ENCODE data around the gene ARHGAP15. TPM values are rescaled to one million over a fixed set of nuclear protein-coding genes. Genes with fewer than 3 reads are reported as not detected.

Gene ARHGAP15
- total RNA-seq, 1 donor from 2014 or later: not detected

DNA sequence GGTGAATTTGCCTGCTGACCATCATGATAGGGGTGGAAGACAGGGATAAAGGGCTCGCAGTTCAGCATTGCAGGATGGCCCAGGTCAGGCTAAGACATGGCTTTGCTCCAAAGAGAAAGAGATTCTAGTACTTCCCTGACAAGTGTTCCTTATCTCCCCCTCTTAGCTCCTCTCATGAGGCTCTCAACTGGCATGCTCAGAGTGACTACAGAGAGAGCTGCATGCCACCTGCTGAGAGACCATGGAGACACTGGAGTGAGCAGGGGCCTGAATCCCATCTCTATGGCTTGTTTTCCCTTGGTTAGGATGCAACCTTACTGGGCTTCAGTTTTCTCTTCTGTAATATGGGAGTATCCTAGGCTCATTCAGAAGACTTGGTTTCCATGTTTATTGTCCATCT, 94.3 kb downstream of the ARHGAP15 start:
- DNase-seq (ENCODE audit: low read depth, low spot score): no peak

DNA sequence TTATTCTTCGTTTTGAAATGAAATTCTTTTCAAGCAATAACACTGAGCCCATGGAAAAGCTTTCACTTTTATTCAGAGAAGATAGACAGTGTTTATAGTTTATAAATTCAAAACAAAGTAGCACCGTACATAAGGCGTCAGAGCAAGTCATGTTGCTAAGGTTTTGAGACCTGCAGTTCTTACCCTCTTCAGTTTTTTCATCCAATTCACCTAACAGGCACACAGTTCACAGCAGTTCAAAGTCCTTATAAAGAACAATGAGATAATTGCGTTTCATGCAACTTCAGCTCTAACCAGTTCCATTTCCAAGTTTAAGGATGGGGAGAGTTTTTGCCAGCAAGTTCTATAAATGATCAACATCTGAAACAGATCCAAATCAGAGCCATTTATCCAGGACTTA, 96.7 kb downstream of the ARHGAP15 start:
- DNase-seq (ENCODE audit: low read depth, low spot score): no peak

DNA sequence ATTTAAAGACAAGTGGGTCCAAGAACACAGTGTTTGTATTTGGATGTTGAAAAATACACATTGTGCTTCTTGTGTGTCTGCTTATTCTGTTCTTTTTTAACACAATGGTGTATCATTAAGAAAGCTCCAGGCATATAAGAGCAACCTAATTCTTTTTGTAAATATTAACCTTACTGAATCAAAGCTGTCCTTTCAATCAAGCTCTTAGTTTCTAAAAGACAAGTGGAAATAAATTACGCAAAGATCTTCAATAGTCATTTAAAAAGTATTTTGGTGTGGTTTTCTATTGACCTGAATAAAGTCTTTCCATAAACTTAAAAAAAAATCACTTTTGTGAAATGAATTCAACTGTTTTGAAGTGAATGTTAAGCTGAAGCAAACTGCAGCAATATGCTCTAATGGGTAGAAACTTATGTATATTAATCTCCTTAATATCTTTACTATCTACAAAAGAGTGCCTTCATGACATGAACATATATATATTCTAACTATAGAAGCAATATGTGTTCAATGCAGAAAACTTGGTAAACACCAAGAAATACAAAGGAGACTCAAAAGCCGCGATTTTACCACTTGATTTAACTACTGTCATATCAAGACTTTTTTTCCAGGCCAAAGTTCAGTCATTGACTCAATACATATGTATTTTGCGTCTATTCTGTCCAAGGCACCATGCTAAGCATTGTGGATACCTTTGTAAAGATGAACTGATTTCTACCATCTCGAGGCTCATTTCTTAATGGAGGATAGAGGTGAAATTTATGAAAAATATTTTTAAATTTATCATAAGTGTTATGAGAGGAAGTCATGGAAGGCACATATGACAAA, 97.7 kb downstream of the ARHGAP15 start:
- DNase-seq (ENCODE audit: low read depth, low spot score): no peak

DNA sequence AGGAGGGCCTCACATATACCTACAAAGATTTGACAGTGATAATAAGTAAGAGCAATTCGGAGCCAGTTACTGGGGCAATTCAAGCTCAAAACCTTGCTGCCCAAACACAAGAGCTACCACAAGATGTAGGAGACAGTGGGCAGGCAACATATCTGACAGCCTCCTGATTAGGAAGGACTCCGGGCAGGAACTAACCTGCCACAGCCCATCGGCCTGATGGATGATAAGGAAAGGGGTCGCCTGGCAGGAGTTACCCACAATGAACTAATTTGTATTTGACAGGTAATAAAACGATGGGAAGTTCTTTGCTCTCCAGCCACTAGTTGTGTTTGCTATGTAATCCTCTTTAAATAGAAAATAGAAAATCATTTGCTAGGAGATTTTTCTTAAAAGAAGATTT, 100.2 kb downstream of the ARHGAP15 start:
- DNase-seq (ENCODE audit: low read depth, low spot score): no peak

DNA sequence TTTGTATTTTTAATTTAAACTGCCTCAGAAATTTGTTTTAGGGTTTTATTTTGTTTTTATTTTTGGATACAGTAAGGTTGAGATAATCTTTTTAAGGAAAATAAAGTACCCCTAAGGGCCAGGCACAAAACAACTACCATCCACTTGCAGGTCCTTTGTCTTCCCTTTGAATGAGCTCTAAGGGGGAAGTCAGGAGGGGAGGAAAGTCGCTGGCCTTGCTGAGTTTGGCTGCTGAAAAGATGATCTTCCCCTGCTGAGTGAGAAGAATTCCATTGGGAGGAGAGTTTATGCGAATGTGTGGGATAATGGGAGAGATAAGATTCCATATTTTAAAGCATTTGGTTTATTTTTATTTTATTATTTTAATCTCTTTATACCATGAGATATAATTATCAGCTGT, 100.7 kb downstream of the ARHGAP15 start:
- DNase-seq (ENCODE audit: low read depth, low spot score): no peak

DNA sequence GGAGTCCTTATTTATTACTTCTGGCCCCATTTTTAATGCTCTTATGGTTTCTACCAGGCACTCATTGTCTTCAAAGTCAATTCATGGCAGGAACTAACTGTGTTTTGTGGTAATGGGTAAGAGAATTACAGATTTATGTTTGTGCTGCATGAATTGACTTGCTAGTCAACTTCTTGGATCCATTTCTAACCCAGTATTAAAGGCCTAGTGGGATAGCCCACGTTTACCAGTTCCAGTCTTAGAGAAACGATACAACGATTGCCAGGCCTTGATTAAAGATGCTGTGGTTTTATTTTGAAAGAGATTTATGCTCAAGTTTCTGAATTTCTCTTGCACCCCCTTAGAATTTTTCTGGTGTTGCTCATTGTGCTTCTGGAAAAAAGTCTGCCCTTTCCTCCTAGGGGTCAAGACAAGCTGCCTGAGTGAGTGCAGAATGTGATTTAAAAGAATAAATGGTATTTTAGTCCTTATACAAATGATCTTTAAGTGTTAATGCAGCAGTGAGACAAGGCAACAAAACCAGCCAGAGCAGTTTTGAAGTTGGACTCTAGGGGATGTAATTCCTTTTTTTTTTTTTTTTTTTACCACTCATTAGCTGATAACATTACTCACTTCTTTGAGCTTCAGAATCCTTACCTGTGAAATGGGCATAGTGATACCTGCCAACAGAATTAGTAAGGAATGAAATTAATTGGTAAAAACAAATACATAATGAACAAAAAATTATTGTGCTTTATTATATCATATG, 101.5 kb downstream of the ARHGAP15 start:
- DNase-seq (ENCODE audit: low read depth, low spot score): no peak

DNA sequence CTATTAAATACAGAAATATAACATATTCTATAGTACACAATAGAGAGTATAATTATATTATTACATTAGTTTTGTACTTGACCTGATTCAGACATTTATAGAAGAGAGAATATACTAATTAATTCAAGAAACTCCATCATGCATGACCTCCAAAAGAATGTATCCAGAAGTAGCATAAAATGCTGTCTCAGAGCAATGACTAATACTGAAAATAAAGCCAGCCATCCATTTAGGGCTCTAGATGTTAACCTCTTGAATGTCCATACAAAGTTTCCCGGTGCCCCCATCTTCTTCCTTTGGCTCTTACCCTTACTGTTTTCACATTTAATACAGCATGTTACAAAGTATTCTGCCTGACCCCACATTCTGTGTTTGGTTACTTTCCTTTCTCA, 102.0 kb downstream of the ARHGAP15 start:
- no peak for DNase-seq (ENCODE audit: low read depth, low spot score)

DNA sequence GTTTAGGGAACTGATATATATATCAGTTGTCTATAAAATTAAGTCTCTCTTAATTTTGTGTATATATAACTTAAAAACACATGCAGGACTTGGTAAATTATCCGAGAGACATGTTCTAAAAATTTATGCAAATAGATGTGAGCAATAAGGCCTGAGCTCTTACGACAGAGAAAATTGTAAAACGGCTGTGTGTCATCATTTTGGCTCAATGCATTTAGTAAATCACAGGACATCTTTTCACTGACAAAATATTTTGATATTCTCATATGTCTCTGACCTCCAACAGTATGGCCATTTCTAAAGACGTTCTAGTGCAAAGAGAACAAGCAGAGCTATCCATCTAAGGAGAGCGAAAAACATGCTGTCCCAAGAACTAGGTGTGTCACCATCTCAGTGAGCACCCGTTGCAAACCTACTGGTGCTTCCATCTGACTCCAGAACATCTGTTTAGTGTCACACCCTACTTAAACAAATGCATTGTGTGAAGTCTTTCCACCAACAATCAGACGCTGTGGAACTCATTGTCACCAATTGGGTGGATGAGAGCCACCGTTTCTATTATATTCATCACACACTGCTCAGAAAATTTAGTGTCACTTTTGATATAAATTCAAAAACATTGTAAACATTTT, 108.0 kb downstream of the ARHGAP15 start:
- no peak for DNase-seq (ENCODE audit: low read depth, low spot score)

DNA sequence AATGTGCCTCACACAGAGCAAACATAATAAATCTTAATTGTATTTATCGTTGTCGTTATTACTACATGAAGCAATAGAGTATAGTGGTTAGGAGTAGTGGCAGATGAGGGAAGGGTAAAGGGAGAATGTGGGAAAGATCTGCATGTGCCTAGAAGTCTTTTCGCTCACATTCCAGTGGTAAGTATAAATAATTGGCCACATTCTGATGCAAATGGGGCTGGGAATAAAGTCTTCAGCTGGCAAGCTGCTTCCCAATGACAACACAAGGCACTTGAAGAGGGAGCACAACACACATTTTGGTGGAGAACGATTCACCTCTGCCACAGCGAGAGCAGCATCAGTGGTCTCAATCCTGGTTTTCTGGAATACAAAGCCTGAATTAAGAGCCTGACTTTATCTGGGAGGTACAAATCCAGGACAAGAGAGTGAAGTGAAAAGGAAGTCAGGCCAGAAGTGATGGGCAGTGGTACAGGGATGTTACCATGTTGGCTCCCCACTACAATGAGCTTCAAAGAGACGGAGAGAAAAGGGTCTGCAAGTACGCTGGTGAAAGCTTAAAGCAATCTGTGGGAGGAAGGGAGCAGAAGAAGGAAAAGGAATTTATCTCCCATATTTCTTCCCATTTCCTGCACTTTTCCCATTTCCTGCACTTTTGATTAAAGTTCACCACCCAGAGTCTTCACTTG, 112.3 kb downstream of the ARHGAP15 start:
- DNase-seq (ENCODE audit: low read depth, low spot score): no peak

DNA sequence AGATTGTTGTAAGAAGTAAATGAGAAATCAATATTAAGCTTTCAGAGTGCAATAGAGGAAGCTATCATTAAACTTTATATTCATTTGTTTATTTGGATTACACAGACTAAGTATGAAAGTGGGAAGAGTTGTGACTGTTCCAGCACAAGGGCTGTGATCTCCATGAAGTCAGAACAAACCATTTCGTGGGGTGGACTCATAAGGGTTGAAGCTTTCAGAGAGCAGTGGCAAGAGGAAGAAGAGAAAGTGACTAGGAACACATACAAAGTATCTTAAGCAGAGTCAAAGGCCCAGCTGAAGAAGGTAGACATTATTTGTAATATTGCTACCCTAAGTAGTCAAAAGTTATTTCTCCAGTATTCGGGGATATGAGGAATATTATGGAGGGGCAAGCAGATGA, 117.0 kb downstream of the ARHGAP15 start:
- no peak for DNase-seq (ENCODE audit: low read depth, low spot score)

DNA sequence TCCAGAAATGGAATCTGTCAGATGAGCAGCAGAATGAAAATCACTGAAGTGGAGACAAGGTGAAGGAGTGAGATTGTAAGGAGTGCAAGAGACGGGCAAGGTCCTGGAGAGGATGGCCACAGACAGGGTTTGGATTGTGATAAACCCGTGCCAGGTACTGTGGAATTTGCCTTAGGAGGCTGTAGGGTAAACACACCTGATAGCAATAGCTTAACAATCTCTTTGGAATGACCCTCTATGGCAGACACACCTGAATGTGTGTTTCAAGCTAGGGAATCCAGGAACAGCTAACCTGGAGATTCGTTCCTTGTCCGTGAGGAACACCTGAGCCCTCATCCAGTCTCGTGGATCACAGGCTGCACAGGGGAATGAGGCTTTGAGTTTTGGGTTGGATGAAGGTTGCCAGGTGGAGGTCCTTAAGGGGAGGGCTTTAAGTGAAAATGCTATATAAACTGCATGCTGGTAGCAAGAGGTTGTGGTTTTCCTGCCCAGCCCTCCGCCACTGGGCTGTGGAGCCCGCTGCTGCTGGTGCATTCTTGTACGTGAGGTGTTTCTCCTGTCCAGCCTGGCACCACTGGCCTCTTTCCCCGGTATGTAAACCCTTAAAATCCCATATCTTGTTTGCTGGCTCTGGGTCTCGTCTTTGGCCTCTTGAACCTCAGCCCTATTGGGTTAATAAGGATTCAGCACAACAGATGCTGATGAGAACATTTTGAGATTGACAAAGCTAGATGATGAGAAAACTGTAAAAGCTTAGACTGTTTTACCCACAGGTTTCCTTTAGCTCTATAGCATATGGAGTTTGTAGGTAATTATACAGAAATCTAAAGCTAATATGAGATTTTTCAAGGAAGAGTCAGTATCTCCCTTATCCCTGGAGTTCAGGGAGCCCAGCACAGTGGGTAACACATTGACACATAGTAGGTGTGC, 117.9 kb downstream of the ARHGAP15 start:
- DNase-seq (ENCODE audit: low read depth, low spot score): no peak

DNA sequence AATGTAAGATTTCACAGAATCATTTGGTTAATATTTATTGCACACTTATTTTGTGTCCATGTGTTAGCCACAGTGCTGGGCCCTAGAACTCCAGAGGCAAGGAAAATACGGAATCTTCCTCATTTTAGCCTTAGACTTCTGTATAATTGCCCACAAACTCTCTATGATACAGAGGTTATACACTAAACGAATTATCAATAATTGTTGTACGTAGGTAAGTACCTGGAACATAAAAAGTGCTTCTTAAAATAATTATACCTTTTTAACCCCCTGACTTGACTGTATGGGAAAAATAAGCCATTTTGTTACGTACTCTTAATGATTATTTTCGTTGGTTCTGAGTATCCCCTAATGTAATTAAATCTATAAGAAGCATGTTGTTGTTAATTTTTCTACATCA, 119.4 kb downstream of the ARHGAP15 start:
- no peak for DNase-seq (ENCODE audit: low read depth, low spot score)

DNA sequence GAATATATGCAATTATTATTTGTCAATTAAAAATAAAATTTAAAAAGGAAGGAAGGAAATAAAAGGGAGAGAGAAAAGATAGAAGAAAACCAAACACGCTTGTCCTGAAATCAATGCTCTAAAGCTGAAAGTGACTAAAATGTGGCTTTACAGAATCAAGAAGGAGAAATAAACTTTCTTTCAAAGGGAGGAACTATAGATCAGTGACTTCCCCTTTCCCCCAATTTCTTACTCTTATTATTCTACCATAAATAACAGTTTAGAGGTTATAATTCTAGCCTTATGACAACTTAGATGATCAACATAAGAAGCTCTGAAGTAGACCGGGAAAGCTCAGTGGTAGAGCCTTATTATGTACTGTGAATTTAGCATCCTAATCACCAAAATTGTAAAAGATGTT, 122.5 kb downstream of the ARHGAP15 start:
- DNase-seq (ENCODE audit: low read depth, low spot score): no peak

DNA sequence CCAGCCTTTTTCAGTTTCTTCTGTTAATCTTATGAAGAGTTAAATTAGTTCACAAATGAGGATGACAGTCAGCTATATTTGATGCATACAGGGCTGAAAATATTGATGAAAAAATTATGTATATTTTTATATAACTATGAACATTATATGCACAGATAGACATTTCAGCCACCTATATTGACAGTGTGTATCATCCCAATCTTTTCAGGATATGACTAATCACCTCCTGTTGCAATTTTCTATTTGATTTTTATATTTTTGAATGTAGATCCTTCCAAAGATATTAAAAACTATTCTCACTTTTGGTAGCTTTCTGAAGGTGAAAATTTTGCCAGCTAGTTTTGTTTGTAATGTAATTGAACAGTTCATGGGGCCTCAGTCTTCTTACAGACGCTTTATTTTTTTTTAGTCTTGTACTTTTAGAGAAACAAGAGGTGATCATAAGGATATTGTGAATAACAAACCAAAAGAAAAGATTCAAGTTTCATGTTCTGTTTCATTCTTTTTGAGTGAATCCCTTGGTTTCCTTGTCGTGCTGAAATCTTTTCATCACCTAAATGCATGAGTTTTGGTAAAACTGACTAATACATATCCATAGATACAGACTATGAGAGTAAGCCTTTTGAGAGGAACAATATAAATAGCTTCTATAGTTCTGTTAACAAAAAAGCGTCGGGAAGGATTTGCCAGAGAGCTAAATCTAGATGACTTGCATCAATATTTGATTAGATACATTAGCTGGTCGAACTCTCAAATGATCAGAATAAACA, 123.1 kb downstream of the ARHGAP15 start:
- no peak for DNase-seq (ENCODE audit: low read depth, low spot score)

DNA sequence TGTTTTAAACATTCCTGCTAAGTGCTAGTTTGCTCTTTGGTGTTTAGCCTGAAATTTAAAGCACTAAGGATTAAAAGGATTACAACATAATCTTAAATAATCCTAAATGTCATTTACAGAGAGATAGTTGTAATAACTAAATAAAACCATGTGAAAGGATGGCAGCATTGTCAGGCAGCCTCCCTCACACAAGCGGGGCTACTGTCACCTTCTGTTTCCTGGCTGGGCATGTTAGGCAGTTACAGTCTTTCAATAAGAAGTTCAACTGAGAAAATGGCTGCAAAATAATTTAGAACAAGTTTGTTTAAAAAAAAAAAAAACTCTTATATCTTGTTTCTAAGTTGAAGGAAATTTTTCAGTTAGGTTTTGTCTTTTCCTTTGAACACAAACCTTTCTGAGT, 124.9 kb downstream of the ARHGAP15 start:
- no peak for DNase-seq (ENCODE audit: low read depth, low spot score)

DNA sequence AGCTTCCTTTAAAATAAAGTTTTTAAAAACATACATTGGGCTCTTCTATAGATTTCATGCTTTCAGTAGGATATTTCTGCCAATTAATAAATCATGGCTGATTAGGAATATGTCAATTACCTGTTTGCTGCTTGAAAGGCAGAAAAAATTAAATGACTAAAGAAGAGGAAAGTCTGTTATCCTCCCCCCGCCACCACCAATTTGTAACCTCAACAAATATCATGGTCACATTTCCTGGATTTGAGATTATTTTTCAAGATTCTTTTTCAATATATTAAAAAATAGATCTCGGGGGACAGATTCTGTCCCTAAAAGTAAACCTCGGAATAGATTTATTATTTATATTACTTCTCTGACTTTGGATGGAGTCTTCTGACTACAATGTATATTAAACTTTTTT, 125.9 kb downstream of the ARHGAP15 start:
- no peak for DNase-seq (ENCODE audit: low read depth, low spot score)

DNA sequence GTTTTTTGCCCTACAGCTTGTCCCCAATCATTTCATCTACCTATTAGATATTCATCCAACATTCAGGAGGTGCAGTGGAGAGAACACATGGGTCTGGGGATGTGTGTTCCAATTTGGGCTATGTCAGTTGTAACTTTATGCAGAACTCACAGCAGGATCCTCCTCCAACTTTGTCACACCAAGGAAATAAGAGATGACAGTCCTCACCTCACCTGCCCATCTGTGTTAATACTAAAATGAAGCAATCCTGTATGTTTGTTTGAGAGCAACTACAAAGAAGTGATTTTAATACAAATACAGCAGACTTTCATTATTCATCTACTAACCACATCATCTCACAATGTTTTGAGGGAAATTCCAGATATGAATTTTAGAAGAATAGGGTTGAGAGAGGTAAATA, 126.7 kb downstream of the ARHGAP15 start:
- no peak for DNase-seq (ENCODE audit: low read depth, low spot score)

DNA sequence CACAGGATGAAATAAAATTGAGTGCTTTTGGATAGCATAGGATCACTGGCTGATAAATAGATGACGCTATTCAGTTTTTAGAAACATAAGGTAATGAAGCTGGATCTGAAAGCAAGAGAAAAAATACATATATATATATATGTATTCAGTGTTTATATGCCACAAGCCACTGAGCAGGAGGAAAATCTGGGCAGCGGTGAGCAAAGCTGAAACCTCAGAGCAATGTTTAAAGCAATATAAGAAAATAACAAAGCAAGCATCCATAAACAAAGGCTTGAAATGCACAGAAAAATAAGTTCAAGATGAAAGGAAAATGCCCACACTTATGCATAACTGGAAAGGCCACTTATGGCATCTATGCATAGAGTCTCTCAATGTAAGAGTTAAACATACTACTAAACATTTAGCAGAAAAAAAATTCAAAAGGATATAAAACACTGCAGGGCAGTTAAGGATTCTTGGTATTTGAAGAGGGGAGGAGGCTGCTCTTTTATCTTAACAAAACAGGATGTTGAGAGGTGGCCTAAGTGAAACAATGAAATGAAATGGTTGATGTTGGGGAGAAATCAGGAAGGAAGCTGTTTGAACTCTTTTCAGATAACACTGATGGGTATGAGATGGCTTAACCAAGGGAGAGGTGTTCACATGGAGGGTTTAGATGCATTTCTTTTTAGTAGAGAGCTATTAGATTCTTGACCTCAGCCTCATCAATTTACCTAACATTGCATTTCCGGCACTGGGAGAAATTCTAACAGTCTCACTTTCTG, 129.1 kb downstream of the ARHGAP15 start:
- no peak for DNase-seq (ENCODE audit: low read depth, low spot score)

DNA sequence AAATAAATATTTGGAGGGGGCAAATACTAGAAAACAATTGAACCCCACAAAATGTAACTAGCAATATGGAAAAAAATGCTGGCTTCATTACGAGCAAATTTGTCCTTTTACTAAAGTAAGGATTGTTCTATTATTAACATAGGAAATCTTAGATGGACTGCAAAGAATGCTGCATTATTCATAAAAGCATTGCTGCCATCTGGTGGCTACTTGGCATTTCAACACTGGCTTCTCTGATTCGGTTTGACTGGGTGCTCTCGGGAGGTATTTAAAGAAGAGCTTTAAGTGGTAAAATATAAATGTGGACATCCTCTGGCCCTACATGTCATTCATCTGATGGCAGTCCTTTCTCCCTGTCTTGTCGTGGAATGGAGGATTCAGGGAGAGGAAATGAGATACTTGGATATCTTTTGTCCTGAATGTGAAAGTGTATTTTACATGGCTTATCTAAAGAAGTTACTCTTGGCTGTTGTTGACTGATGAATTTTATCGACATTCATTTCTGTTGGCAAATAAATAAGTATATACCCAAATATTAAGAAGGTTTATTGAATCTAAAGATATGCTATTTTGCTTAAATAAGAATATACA, 130.2 kb downstream of the ARHGAP15 start:
- DNase-seq (ENCODE audit: low read depth, low spot score): no peak
